ENCODE results near the gene ATXN7.

DNA sequence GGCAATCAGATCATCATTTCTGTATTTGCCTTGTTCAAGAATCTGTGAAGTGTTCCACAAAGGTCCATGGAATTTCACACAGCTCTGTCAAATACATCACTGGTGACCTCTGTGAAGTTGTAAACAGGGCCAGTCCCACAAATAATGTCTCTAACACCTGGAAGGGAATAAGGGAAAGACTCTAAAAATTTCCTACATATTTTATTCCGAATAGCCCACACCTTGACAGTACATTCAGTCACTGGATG is 44.6 kb upstream of the ATXN7 start, which contains the start of gene C3orf49:
- TF ChIP-seq CTCF (IDR thresholded peaks at IDR 0.05; ENCODE audit: poor library complexity) (no peak), EZH2phosphoT487 (IDR thresholded peaks at IDR 0.05; ENCODE audit: low read depth, severe bottlenecking, unreplicated experiment) (no peak)

Measured in hepatocyte (in vitro differentiated cells).